K562 (cell line): ENCODE measurements around the gene PQBP1.

ENCODE experiments used
- BHLHE40 ChIP-seq: IDR thresholded peaks from 2 replicates; pipeline ENCODE4 v1.6.1; 2011; ENCODE audit warnings: low read length, improper control_type of control experiment
- SP2 ChIP-seq: IDR thresholded peaks from 2 replicates; pipeline ENCODE4 v1.6.1; 2011; ENCODE audit warnings: mild to moderate bottlenecking, low read depth, low read length, moderate library complexity; ENCODE audit not compliant: poor library complexity, severe bottlenecking; ENCODE audit errors: extremely low read depth
- TF ChIP-seq, protein P1 (sequence below), 2 experiments: fragments of 450-650 bp; formaldehyde crosslinking in 1 of 2; IDR thresholded peaks; 2 replicates each; pipeline versions ENCODE4 v1.4.0 to v1.6.1; 2014 to 2020; ENCODE audit warnings: mild to moderate bottlenecking in 2 of 2, borderline replicate concordance in 1 of 2, low read depth in 1 of 2

DNA sequence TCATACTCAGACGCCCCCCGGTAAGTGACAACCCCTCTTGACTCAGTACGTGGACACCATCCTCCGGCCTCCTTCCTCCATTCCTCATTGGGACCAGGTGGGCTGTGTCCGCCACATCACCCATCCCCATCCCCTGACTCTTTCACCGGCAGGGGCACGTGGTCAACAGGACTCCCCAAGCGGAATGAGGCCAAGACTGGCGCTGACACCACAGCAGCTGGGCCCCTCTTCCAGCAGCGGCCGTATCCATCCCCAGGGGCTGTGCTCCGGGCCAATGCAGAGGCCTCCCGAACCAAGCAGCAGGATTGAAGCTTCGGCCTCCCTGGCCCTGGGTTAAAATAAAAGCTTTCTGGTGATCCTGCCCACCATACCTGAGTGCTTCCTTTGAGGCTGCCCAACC is 5.0 kb downstream of the PQBP1 start:
- TF ChIP-seq BHLHE40: no peak
- no peak for TF ChIP-seq SP2
- TF ChIP-seq, protein P1, sequence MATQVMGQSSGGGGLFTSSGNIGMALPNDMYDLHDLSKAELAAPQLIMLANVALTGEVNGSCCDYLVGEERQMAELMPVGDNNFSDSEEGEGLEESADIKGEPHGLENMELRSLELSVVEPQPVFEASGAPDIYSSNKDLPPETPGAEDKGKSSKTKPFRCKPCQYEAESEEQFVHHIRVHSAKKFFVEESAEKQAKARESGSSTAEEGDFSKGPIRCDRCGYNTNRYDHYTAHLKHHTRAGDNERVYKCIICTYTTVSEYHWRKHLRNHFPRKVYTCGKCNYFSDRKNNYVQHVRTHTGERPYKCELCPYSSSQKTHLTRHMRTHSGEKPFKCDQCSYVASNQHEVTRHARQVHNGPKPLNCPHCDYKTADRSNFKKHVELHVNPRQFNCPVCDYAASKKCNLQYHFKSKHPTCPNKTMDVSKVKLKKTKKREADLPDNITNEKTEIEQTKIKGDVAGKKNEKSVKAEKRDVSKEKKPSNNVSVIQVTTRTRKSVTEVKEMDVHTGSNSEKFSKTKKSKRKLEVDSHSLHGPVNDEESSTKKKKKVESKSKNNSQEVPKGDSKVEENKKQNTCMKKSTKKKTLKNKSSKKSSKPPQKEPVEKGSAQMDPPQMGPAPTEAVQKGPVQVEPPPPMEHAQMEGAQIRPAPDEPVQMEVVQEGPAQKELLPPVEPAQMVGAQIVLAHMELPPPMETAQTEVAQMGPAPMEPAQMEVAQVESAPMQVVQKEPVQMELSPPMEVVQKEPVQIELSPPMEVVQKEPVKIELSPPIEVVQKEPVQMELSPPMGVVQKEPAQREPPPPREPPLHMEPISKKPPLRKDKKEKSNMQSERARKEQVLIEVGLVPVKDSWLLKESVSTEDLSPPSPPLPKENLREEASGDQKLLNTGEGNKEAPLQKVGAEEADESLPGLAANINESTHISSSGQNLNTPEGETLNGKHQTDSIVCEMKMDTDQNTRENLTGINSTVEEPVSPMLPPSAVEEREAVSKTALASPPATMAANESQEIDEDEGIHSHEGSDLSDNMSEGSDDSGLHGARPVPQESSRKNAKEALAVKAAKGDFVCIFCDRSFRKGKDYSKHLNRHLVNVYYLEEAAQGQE (IDR thresholded peaks at IDR 0.05; ENCODE audit: borderline replicate concordance): no peak
- TF ChIP-seq, protein P1 (CRISPR knock-in tag; IDR thresholded peaks at IDR 0.05; ENCODE audit: low read depth): no peak
